ENCODE measurements around the gene NFATC2IP. TPM values are rescaled to one million over a fixed set of nuclear protein-coding genes. Genes with fewer than 3 reads are reported as not detected.
"Not testable (repeated sequence)": the region's sequence is repeated elsewhere in the genome, so short reads cannot be mapped to it uniquely, and the experiment has no call there.

The NFATC2IP gene
- total and polyA plus RNA-seq, 2 of the 13 experiments (the other 11 are each of a cell fraction or from before 2014, with no cell fraction given) = 32.1 to 48.5 TPM

DNA sequence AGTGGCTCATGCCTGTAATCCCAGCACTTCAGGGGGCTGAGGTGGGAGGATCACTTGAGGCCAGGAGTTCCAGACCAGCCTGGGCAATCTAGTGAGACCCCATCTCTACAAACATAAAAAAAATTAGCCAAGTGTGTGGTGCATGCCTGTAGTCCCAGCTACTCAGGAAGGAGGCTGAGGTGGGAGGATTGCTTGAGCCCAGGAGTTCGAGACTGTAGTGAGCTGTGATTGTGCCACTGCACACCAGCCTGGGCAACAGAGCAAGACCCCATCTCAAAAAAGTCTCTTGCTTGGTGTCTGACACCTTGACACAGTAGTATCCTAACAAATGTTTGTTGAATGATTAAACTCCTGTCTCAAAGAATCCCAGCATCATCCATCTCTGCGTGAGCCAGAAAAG, 19.0 kb downstream of the NFATC2IP start:
- BruUV-seq (replicated peaks); in situ Hi-C loops (cut with HindIII; ENCODE audit: extremely low pct_ligation_motif_present, low pct_unique_long_range_greater_than_20kb); H3K9me3 ChIP-seq (ENCODE audit: low read length); H3K27me3 ChIP-seq (ENCODE audit: control insufficient read depth in 1 of 2, insufficient read depth in 2 of 2, low read length in 2 of 2); DNase-seq (ENCODE audit: low spot score); H3K9ac ChIP-seq (ENCODE audit: insufficient read depth, low read depth, low read length); H3K27ac ChIP-seq (ENCODE audit: extremely low read length, insufficient read depth, low read length); POLR2A ChIA-PET; H4K20me1 ChIP-seq (ENCODE audit: insufficient read depth, low read length); ATAC-seq; H3K4me1 ChIP-seq (ENCODE audit: insufficient read depth, low read length); intact Hi-C loops (cut with micrococcal nuclease; ENCODE audit: unreplicated experiment); H3K4me3 ChIP-seq (replicated peaks in 1 of 3; ENCODE audit: insufficient read depth in 1 of 3, low read depth in 2 of 3, low read length in 3 of 3); H3K4me2 ChIP-seq (ENCODE audit: low read depth, low read length); H2AFZ ChIP-seq (ENCODE audit: low read length); H3K36me3 ChIP-seq (replicated peaks in 1 of 2; ENCODE audit: control insufficient read depth in 1 of 2, insufficient read depth in 2 of 2, low read length in 2 of 2); CTCF ChIA-PET (ENCODE audit: low intra/inter-chr PET ratio, low total read pairs); H3K79me2 ChIP-seq (ENCODE audit: insufficient read depth, low read length); FAIRE-seq: not testable (repeated sequence)
- WGBS (ENCODE audit: low lambda C conversion rate) = 31% methylated on average over 2 of the region's 2 CpGs
- peak; percentile 55 for TF ChIP-seq ZNF121 (CRISPR knock-in tag; IDR thresholded peaks at IDR 0.05)

DNA sequence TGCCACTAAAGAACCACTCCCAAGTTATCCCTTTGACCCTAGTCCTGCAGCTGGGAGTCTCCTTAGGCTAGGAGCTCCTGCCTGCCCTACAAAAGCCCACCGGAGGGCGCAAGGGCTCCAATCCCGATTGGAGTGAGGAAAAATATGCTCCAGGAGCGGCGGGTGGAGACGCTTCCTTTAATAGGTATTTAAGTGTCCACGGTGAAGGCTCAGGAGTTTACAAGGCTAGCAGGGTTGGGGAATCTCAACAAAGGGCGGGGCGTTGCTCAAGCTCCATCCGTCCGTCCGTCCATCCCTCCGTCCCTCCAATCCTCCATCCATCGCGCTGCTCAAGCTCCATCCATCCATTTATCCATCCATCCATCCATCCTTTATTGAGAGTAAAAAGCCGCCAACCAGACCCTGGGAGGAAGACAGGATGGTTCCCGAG, 23.3 kb downstream of the NFATC2IP start:
- FAIRE-seq = peak; percentile 73
- ChIA-PET POLR2A (interaction anchor here (0.7 to 1.9 kb wide), 9 partner anchors 9 to 151 kb away, joined by 3 to 10 read pairs (median 5); partner anchors contain the start of genes ATXN2L, NFATC2IP and TUFM), CTCF (ENCODE audit: low intra/inter-chr PET ratio, low total read pairs) (no interaction called here)
- Histone ChIP-seq H3K4me1 (ENCODE audit: insufficient read depth, low read length) (peaks cover 24% of the 10 kb centered on the region), H3K27ac (ENCODE audit: extremely low read length, insufficient read depth, low read length) (peak overlapping the region; percentile 60), H3K9me3 (ENCODE audit: low read length) (no peaks in the 10 kb centered on the region), H2AFZ (ENCODE audit: low read length) (peak overlapping the region; percentile 90), H3K79me2 (ENCODE audit: insufficient read depth, low read length) (peaks cover 17% of the 10 kb centered on the region), H4K20me1 (ENCODE audit: insufficient read depth, low read length) (no peaks in the 10 kb centered on the region), H3K36me3 (replicated peaks in 1 of 2; ENCODE audit: control insufficient read depth in 1 of 2, insufficient read depth in 2 of 2, low read length in 2 of 2) (peaks cover 6% of the 10 kb centered on the region in 2 experiments; a peak in 3 of 5 replicates), H3K4me2 (ENCODE audit: low read depth, low read length) (peak overlapping the region; percentile 94), H3K27me3 (ENCODE audit: control insufficient read depth in 1 of 2, insufficient read depth in 2 of 2, low read length in 2 of 2) (no peaks in the 10 kb centered on the region; a peak in 1 of 5 replicates), H3K4me3 (replicated peaks in 1 of 3; ENCODE audit: insufficient read depth in 1 of 3, low read depth in 2 of 3, low read length in 3 of 3) (peak overlapping the region; percentile 93 to 100 (median 100)), H3K9ac (ENCODE audit: insufficient read depth, low read depth, low read length) (peak overlapping the region; percentile 88)
- TSS peak; percentile 99 for BruUV-seq (replicated peaks)
- in situ Hi-C loops (cut with HindIII; ENCODE audit: extremely low pct_ligation_motif_present, low pct_unique_long_range_greater_than_20kb) (no loop called here), intact Hi-C loops (cut with micrococcal nuclease; ENCODE audit: unreplicated experiment) (no loop called here)
- DNase-seq (ENCODE audit: low spot score) = peak; percentile 70
- ATAC-seq = peak; percentile 79
- WGBS (ENCODE audit: low lambda C conversion rate) = 1% methylated on average over 17 of the region's 17 CpGs
- TF ChIP-seq, protein P1, sequence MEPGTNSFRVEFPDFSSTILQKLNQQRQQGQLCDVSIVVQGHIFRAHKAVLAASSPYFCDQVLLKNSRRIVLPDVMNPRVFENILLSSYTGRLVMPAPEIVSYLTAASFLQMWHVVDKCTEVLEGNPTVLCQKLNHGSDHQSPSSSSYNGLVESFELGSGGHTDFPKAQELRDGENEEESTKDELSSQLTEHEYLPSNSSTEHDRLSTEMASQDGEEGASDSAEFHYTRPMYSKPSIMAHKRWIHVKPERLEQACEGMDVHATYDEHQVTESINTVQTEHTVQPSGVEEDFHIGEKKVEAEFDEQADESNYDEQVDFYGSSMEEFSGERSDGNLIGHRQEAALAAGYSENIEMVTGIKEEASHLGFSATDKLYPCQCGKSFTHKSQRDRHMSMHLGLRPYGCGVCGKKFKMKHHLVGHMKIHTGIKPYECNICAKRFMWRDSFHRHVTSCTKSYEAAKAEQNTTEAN (CRISPR knock-in tag; conservative IDR thresholded peaks at IDR 0.05) = no peak
- TF ChIP-seq TP53 (CRISPR knock-in tag; conservative IDR thresholded peaks at IDR 0.05) (no peak), SNAPC2 (CRISPR knock-in tag; IDR thresholded peaks at IDR 0.05) (no peak), MIXL1 (CRISPR knock-in tag; IDR thresholded peaks at IDR 0.05) (peak; percentile 12; the same call in 1 of the 2 replicates), RARA (CRISPR knock-in tag; IDR thresholded peaks at IDR 0.05) (0 out of 2 replicates have a peak, but pooled peaks have one; percentile 12), TBP (CRISPR knock-in tag; IDR thresholded peaks at IDR 0.05) (no peak), ZNF644 (CRISPR knock-in tag; IDR thresholded peaks at IDR 0.05; ENCODE audit: low read depth) (0 out of 2 replicates have a peak, but pooled peaks have one; percentile 8), FOSL2 (CRISPR knock-in tag; IDR thresholded peaks at IDR 0.05) (0 out of 2 replicates have a peak, but pooled peaks have one; percentile 6), ATRX (CRISPR knock-in tag; IDR thresholded peaks at IDR 0.05; ENCODE audit: borderline replicate concordance) (no peak), ZMYM3 (CRISPR knock-in tag; IDR thresholded peaks at IDR 0.05) (no peak), ZBTB21 (CRISPR knock-in tag; IDR thresholded peaks at IDR 0.05) (no peak)
- TF ChIP-seq, protein P2, sequence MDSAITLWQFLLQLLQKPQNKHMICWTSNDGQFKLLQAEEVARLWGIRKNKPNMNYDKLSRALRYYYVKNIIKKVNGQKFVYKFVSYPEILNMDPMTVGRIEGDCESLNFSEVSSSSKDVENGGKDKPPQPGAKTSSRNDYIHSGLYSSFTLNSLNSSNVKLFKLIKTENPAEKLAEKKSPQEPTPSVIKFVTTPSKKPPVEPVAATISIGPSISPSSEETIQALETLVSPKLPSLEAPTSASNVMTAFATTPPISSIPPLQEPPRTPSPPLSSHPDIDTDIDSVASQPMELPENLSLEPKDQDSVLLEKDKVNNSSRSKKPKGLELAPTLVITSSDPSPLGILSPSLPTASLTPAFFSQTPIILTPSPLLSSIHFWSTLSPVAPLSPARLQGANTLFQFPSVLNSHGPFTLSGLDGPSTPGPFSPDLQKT (CRISPR knock-in tag; IDR thresholded peaks at IDR 0.05; ENCODE audit: borderline replicate concordance) = no peak
- TF ChIP-seq, protein P3, sequence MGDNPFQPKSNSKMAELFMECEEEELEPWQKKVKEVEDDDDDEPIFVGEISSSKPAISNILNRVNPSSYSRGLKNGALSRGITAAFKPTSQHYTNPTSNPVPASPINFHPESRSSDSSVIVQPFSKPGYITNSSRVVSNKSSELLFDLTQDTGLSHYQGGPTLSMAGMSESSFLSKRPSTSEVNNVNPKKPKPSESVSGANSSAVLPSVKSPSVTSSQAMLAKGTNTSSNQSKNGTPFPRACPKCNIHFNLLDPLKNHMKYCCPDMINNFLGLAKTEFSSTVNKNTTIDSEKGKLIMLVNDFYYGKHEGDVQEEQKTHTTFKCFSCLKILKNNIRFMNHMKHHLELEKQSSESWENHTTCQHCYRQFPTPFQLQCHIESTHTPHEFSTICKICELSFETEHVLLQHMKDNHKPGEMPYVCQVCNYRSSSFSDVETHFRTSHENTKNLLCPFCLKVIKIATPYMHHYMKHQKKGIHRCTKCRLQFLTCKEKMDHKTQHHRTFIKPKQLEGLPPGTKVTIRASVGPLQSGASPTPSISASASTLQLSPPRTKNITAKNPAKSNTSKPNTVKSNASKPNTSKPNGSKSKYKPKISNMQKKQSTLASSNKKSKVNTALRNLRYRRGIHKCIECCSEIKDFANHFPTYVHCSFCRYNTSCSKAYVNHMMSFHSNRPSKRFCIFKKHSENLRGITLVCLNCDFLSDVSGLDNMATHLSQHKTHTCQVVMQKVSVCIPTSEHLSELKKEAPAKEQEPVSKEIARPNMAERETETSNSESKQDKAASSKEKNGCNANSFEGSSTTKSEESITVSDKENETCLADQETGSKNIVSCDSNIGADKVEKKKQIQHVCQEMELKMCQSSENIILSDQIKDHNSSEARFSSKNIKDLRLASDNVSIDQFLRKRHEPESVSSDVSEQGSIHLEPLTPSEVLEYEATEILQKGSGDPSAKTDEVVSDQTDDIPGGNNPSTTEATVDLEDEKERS (CRISPR knock-in tag; IDR thresholded peaks at IDR 0.05) = 0 out of 2 replicates have a peak, but pooled peaks have one; percentile 1

Measured in HepG2 (cell line).